EL (cell line): ENCODE measurements around the gene PTPN21.
A peak's percentile ranks its signal among the peaks of the same experiment; 100 is the strongest.

Experiments
- DNase-seq: peaks from one replicate; pipeline ENCODE4 v3.0.0-alpha.2; 2016

Gene PTPN21

DNA sequence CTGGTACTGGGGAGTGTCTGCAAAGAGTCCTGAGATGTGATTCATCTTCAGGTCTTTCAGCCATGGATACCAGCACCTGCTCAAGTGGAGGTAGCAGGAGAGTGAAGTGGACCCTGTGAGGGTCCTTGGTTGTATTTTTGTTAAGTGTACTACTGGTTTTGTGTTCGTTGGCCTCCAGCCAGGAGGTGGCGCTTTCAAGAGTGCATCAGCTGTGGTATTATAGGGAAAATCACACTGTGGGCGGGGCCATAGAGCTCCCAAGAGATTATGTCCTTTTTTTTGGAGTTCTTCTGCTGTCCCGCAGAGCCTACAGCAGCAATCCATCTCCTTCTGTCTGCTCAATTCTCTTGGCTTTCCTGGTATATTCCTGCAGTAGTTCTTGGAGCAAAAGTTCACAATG lies 102.6 kb downstream of the PTPN21 start:
- DNase-seq = no peak

DNA sequence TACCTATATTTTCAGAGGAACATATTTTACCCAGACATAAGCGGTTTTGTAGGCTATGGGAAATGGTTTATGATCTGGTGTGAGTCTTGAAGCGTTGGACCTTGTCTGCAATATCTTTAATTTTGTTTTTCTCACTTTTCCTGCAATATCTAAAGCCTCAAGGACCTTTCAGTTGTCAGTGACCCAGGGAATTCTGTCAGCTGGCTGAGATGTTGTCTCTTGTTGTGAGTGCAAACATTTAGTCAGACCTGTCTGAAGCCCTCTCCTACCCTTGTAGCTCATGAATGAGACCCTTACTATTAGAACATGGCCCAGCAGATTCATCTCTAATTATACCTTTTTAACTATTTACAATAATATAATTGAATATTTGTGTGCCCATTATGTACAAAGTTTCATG lies 115.7 kb downstream of the PTPN21 start:
- DNase-seq = no peak

DNA sequence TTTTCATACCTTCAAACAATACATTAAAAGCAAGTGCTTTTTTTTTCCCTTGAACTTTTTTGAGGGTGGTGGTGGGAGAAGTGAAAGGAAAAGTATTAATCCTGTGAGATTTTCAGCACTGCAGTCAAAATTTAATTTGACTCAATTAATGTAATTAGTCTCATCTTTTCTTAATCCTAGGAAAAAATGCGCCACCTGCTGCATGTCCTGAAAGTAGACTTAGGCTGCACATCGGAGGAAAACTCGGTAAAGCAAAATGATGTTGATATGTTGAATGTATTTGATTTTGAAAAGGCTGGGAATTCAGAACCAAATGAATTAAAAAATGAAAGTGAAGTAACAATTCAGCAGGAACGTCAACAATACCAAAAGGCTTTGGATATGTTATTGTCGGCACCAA lies 117.1 kb downstream of the PTPN21 start:
- no peak for DNase-seq

DNA sequence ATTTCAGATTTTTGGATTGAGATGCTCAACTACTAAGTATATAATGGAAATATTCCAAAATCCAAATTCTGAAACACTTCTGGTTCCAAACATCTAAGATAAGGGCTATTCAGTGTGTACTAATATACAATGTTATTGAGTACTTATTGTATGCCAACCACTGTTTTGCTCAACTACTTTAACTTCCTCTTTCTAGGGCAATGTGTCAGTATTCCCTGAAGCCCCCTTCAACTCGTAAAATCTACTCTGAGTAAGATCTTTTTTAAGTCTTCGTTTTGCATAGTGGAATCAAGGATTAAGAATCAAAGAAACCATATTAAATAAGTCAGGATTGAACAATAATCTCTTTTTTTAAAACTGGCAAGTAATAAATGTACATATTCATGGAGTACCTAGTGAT lies 123.8 kb downstream of the PTPN21 start:
- no peak for DNase-seq

DNA sequence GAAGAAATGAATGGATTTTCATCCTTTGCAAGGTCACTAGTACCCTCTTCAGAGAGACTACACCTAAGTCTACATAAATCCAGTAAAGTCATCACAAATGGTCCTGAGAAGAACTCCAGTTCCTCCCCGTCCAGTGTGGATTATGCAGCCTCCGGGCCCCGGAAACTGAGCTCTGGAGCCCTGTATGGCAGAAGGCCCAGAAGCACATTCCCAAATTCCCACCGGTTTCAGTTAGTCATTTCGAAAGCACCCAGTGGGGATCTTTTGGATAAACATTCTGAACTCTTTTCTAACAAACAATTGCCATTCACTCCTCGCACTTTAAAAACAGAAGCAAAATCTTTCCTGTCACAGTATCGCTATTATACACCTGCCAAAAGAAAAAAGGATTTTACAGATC lies 128.5 kb downstream of the PTPN21 start:
- peak; percentile 86 for DNase-seq

DNA sequence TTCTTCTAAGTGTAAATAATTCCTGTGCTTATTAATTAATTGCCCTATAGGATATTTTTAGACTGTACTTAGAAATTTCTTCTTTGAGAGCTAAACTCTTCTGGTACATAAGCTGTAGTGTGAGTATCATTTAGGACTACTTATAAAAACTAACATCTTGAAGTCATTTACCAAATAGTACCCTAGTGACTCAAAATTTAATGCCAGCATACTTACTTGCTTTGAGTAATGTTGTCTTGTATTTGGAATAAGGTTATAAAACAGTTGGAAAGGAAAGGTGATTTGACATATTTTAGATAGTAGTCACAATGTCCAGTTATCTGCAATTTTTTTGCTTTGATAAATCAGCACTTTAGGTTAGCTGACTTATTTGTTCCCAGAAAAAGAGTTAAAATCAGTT lies 130.2 kb downstream of the PTPN21 start:
- peak; percentile 46 for DNase-seq

DNA sequence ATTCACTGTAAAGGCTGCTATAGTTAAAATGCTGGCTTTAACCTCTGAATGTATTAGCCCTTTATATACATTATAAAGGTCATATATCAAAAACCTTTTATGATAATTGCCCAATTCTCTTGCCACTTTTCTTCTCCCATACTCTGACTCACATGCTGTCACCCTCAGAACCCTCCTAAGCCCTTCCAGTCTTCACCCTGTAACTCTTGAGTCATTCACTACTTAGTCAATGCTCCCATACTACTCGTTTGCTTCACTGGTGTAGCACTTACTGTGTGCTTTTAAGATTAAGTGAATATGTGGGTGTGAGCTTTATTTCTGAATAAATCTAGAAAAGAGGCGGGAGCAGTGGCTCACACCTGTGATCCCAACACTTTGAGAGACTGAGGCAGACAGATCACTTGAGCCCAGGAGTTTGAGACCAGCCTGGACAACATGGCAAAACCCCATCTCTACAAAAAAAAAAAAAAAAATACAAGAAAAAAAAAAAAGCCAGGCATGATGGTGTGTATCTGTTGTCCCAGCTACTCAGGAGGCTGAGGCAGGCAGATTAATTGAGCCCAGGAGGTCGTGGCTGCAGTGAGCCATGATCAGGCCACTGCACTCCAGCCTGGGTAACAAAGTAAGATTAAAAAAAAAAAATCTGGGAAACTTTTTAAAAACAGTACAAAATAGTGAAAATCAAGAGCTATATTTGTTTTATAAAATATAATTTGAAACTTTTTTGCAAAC lies 131.7 kb downstream of the PTPN21 start:
- peak; percentile 87 for DNase-seq

DNA sequence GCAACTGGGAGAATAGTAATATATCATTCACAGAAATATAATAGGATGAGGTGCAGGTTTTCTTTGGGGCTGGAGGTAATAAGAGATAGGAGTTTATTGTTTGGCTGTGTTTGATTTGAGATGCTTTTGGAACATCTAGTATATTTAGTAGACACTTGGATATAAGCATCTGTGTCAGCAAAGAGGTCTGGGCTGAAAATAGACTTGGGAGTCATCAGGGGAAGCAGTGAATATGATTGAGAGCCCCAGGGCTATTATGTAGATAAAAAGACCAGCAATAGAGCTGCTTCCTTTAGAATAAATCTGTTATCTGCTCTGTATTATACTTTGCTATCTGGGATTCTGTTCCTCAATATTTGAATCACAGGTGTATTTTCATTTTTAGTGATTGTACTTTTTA lies 132.8 kb downstream of the PTPN21 start:
- DNase-seq = no peak

DNA sequence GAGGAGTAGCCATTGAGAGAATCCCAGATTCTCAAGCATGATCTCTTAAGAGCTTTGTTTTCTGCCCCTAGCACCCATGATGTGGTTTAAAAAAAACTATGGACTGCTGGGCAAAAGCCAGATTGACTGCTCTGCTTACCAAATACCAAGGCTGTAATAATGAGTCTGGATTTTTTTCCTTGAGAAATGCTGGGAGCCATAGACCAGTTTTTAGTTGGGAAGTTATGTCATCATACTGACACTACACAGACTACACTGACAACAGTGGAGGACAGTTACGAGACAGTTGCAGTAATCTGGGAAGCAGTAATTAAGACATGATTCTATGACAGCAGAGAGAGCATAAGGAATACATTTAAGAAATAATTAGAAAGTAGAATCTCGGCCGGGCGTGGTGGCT lies 133.5 kb downstream of the PTPN21 start:
- DNase-seq = peak; percentile 7

DNA sequence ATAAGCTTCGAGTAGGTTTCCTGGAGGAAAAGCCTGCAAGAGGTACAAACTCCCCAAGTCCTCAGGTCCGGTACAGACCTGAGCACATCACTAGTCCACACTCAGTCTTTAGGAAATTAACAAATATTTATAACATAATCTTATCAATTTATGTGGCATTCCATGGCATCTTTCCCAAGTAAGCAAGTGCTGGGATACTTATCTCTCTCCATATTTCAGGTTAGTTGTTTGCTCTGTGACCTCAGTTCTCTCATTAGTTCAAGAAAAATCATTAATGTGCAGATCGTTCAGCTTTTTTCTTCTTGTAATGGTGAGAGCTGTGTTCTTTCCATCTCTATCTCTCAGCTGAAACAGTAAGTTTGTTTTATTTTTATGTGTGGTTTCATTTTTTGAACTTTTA lies 134.6 kb downstream of the PTPN21 start:
- no peak for DNase-seq

DNA sequence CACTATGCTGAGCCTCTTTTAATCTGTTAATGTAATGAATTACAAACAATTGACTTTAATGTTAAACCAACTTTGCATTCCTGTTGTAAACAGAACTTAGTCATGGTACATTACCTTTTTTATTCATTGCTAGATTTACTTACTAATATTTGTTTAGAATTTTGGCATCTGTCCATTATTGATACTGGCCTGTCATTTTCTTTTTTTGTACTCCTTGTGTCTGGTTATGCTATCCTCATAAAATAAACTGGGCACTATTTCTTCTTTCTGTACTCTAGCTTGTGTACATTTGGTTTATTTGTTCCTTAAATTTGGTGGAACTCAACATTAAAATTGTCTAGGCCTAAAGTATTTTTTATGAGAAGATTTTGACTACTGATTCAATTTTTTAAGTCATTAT lies 137.2 kb downstream of the PTPN21 start:
- no peak for DNase-seq
